GM12878 (cell line): Measurements from ENCODE around the gene TP73. TPM values are rescaled to one million over a fixed set of nuclear protein-coding genes. Genes with fewer than 3 reads are reported as not detected.

Source experiments
- BCL3 ChIP-seq: IDR thresholded peaks from 2 replicates; pipeline ENCODE4 v1.6.1; 2011; ENCODE audit warnings: borderline replicate concordance, low read depth, mild to moderate bottlenecking, moderate library complexity, low read length; ENCODE audit not compliant: insufficient read depth, poor library complexity, severe bottlenecking
- IKZF1 ChIP-seq: fragments of 450-650 bp; conservative IDR thresholded peaks from 2 replicates; pipeline ENCODE4 v1.6.1; 2017; ENCODE audit warnings: antibody characterized with exemption, mild to moderate bottlenecking
- KAT2A ChIP-seq: conservative IDR thresholded peaks from 2 replicates; pipeline ENCODE4 v1.6.1; 2011; ENCODE audit warnings: low read depth, low read length; ENCODE audit not compliant: control insufficient read depth
- NBN ChIP-seq: fragments of 450-650 bp; IDR thresholded peaks from 2 replicates; pipeline ENCODE4 v1.6.1; 2016
- NFIC ChIP-seq: IDR thresholded peaks from 2 replicates; pipeline ENCODE4 v1.6.1; 2012; ENCODE audit warnings: low read depth, mild to moderate bottlenecking, inconsistent platforms, low read length, moderate library complexity
- PKNOX1 ChIP-seq: fragments of 450-650 bp; IDR thresholded peaks from 2 replicates; pipeline ENCODE4 v1.6.1; 2016; ENCODE audit warnings: mild to moderate bottlenecking
- POU2F2 ChIP-seq: IDR thresholded peaks from 3 replicates; pipeline ENCODE4 v1.6.1; 2011; ENCODE audit warnings: low read depth, mild to moderate bottlenecking, low read length, borderline replicate concordance
- ZBTB33 ChIP-seq: fragments of 450-650 bp; IDR thresholded peaks from 2 replicates; pipeline ENCODE4 v1.6.1; 2017; ENCODE audit warnings: mild to moderate bottlenecking
- ZNF217 ChIP-seq: fragments of 450-650 bp; IDR thresholded peaks from 2 replicates; pipeline ENCODE4 v1.6.1; 2017; ENCODE audit warnings: antibody characterized with exemption, mild to moderate bottlenecking
- ZZZ3 ChIP-seq: IDR thresholded peaks from 2 replicates; pipeline ENCODE4 v1.6.1; 2011; ENCODE audit warnings: low read depth; ENCODE audit not compliant: control insufficient read depth, insufficient read length
- polyA plus RNA-seq, 11 experiments: library from polyadenylated mRNA; depleted of rRNA in 4 of 11; unstranded in 6 of 11; stranded (reverse) in 5 of 11; fragments of >200 nt; fragmentation: Nextera tagmentation in 4 of 11; fragmentation: Illumina TruSeq in 1 of 11; extraction: Ambion mirVana in 4 of 11; extraction: Trizol in 1 of 11; gene quantifications; 1 replicate in 1 of 11; 2 replicates in 10 of 11; pipeline versions ENCODE4 v1.2.1 to v1.2.3, GENCODE V29; 2011 to 2016; ENCODE audit warnings: inconsistent platforms in 2 of 11, missing spikeins in 2 of 11, low read depth in 1 of 11
- total RNA-seq, 4 experiments: library from RNA; depleted of rRNA in 3 of 4; stranded (reverse); fragments of >200 nt in 3 of 4; fragmentation: Illumina TruSeq in 1 of 4; extraction: Trizol in 1 of 4; gene quantifications; 2 replicates each; pipeline versions ENCODE4 v1.2.1 to v1.2.3, GENCODE V29; 2013 to 2021

The TP73 gene
- total and polyA plus RNA-seq, 10 of the 15 experiments (the other 5 are each of a cell fraction or from before 2014, with no cell fraction given) = 0.08 to 54.2 (median 14.9) TPM

GRCh38 chr1:3609769-3610526 lies 42.4 kb upstream of the TP73 start (continued):
- TF ChIP-seq IKZF1 (no peak), KAT2A (no peak), NFIC (no peak), ZZZ3 (no peak), POU2F2 (no peak), PKNOX1 (no peak), BCL3 (no peak), NBN (no peak), ZNF217 (no peak), ZBTB33 (no peak)
